ENCODE measurements around the gene KRTAP3-1.
"Not testable (repeated sequence)": the region's sequence is repeated elsewhere in the genome, so short reads cannot be mapped to it uniquely, and the experiment has no call there.

Gene KRTAP3-1

GRCh38 chr17:41016578-41017215 lies 7.8 kb upstream of the KRTAP3-1 start:
- in situ Hi-C loops (cut with MboI; ENCODE audit: low sequenced_read_pairs), result no loop called here

- in situ Hi-C loops (cut with MboI; ENCODE audit: low sequenced_read_pairs), result no loop called here
These were observed 6.5 kb upstream of the KRTAP3-1 start for GRCh38 chr17:41015454-41015853.

- in situ Hi-C loops (cut with MboI; ENCODE audit: low sequenced_read_pairs), result no loop called here
These were observed 4.7 kb upstream of the KRTAP3-1 start for GRCh38 chr17:41013606-41014005.

GRCh38 chr17:41013181-41013580 lies 4.3 kb upstream of the KRTAP3-1 start:
- in situ Hi-C loops (cut with MboI; ENCODE audit: low sequenced_read_pairs), result no loop called here

- in situ Hi-C loops (cut with MboI; ENCODE audit: low sequenced_read_pairs), result no loop called here
These were observed 3.6 kb upstream of the KRTAP3-1 start for GRCh38 chr17:41012326-41013120.

DNA sequence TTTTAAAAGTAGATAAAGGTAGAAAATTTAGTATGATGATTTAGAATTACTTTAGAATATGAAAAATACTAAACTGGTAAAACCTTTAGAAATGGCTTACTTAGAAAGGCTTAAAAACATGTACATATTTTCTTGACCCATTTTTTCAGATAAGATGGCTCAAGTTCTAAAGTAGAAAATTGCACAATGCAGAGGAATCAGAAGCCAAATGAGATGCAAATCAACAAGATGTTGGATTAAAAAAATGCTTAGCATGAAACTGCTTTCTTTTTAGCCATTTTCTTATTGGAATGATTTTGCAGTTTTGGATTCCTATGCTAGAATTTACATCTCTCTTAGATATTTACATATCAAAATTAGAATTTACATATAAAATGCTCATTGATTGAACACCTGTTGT lies 1.5 kb upstream of the KRTAP3-1 start:
- in situ Hi-C loops (cut with MboI; ENCODE audit: low sequenced_read_pairs), result no loop called here

GRCh38 chr17:41009936-41010335 lies 1.0 kb upstream of the KRTAP3-1 start:
- in situ Hi-C loops (cut with MboI; ENCODE audit: low sequenced_read_pairs), result no loop called here

DNA sequence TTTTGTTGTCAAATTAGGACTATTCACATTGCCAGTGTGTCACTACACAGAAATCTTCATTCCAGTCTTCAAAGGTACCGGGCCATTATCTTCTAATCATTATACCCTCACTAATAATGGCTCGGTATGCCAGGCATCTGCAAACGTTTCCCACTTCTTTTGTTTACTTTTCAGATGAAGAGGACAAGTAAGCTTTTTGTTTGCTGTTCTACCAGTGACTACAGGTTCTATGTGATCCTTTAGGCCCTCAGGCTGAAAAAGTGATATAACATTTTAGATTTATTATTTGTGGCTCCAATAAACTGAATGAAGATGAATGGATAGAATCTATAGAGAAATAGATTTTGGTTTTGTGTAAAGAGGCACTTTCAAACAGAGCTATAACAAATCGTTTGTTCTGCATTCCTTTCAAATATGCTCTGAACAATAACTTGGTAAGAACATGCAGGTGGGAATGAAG lies 403 bp upstream of the KRTAP3-1 start:
- in situ Hi-C loops (cut with MboI; ENCODE audit: low sequenced_read_pairs), result no loop called here

DNA sequence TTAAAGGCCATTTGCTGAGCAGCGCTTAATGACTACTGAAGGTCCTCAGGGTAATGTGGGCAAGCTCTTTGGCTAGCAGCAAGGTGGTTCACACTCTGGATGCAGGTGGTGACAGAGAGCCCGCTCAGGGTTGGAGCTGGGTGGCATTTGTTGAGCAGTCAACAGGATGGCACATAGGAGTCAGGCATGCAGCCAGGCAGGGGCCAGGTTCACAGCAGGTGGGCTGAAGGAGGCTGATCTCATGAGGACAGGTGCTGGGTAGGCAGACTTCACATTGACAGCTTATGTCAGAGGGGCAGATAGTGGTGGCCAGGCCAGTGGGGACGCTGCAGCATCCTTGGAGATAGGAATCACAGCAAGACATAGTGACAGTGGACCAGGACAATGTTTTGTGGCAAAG lies 4.5 kb downstream of the KRTAP3-1 start:
- in situ Hi-C loops (cut with MboI; ENCODE audit: low sequenced_read_pairs), result no loop called here

- in situ Hi-C loops (cut with MboI; ENCODE audit: low sequenced_read_pairs), result no loop called here
These were observed 5.0 kb downstream of the KRTAP3-1 start for GRCh38 chr17:41003926-41004325.

DNA sequence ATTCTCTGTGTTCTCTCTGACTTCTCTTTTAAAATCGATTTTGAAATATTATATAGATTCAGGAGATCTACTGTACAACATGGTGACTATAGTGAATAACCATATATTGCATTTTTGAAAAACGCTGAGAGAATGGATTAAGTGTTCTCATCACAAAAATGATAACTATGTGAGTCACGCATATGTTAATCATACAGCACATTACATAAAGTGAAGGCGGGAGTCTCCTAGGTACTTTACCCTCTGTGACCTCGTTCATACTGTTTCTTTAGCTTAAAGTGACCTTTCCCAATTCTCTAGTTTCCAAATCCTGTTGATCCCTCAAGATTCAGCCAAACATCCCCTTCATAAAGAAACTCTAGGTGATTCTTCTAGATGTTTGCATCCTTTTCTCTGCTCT lies 6.1 kb downstream of the KRTAP3-1 start:
- in situ Hi-C loops (cut with MboI; ENCODE audit: low sequenced_read_pairs), result no loop called here

DNA sequence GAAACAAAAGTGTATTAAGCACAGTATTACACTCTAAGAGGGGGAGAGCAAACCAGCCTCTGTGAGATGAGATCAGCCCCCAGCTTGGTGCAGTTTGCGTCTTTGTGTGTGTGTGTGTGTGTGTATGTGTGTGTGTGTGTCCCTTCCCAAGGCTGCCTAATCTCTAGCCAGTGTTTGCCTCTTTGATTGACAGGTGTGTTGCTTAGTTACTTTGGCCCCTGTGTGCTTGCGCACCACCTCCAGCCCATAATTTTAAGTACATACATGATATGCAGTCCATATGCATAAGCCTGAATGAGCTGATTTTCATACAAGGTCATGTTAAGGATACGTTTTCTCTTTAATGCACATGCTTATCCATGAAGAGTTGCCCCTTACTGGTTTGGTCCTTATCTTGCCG lies 7.1 kb downstream of the KRTAP3-1 start:
- in situ Hi-C loops (cut with MboI; ENCODE audit: low sequenced_read_pairs), result no loop called here

DNA sequence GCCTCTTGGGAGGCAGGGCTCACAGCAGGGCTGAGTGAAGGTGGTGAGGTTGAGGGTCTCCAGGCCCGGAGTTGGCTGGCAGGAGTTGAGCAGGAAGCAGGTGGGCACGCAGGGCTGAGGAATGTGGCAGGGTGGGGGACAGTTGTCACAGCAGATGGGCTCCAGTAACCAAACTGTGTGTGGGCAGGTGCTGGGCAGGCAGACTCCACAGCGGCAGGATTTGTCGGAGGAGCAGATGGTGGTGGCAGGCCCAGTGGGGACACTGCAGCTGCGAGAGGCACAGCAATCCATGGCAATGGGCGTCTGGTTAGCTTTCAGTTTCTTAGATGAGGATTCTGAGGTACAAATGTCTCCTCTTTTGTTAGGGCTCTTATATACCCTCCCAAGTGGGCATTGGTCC lies 9.4 kb downstream of the KRTAP3-1 start, which contains the start of gene KRTAP3-2:
TSS of gene KRTAP3-2 (minus strand) at position 344 of the 400 bp plus-strand sequence. CDS start at position 291, 53 bp downstream.
- in situ Hi-C loops (cut with MboI; ENCODE audit: low sequenced_read_pairs), result not testable (repeated sequence)

GRCh38 chr17:40997361-40997760 lies 11.6 kb downstream of the KRTAP3-1 start:
- in situ Hi-C loops (cut with MboI; ENCODE audit: low sequenced_read_pairs), result no loop called here

DNA sequence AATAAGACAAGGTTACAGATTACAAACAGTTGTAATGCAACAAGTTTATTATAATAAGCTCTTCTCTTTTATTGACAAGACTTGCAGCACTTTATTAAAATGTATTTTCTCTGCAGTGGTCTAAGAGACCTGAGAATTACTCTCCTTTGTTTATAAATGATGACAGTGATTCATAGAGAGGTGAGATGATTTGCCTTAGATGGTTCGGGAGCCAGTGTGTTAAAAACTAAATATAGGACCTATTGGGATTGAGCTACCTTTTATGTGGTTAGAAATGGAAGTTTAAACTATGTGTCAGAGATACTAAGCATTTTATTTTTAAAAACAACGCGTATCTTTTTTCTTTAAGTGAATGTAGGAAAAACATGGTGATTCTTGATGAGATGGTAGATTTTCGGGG lies 12.1 kb downstream of the KRTAP3-1 start:
- in situ Hi-C loops (cut with MboI; ENCODE audit: low sequenced_read_pairs), result no loop called here

- in situ Hi-C loops (cut with MboI; ENCODE audit: low sequenced_read_pairs), result no loop called here
These were observed 13.8 kb downstream of the KRTAP3-1 start for GRCh38 chr17:40995116-40995515.

GRCh38 chr17:40993839-40994238 lies 15.1 kb downstream of the KRTAP3-1 start, which contains the start of gene KRTAP3-3:
KRTAP3-3 (minus strand) TSS chr17:40994164; CDS start chr17:40994097, 67 bp downstream.
- in situ Hi-C loops (cut with MboI; ENCODE audit: low sequenced_read_pairs), result no loop called here

- in situ Hi-C loops (cut with MboI; ENCODE audit: low sequenced_read_pairs), result no loop called here
These were observed 15.8 kb downstream of the KRTAP3-1 start for GRCh38 chr17:40993084-40993483.

GRCh38 chr17:40992666-40993065 lies 16.3 kb downstream of the KRTAP3-1 start:
- in situ Hi-C loops (cut with MboI; ENCODE audit: low sequenced_read_pairs), result no loop called here

- in situ Hi-C loops (cut with MboI; ENCODE audit: low sequenced_read_pairs), result no loop called here
These were observed 22.0 kb downstream of the KRTAP3-1 start for GRCh38 chr17:40986920-40987319.

- in situ Hi-C loops (cut with MboI; ENCODE audit: low sequenced_read_pairs), result no loop called here
These were observed 24.7 kb downstream of the KRTAP3-1 start, which contains the start of gene KRT40 for GRCh38 chr17:40984226-40984625. KRT40 (minus strand) TSS chr17:40984326; CDS start chr17:40984273, 53 bp downstream.

- in situ Hi-C loops (cut with MboI; ENCODE audit: low sequenced_read_pairs), result no loop called here
These were observed 27.8 kb downstream of the KRTAP3-1 start for GRCh38 chr17:40981115-40981514.
